ENCODE results near the gene NKAIN2.
"Not testable (repeated sequence)": the region's sequence is repeated elsewhere in the genome, so short reads cannot be mapped to it uniquely, and the experiment has no call there.

The NKAIN2 gene

DNA sequence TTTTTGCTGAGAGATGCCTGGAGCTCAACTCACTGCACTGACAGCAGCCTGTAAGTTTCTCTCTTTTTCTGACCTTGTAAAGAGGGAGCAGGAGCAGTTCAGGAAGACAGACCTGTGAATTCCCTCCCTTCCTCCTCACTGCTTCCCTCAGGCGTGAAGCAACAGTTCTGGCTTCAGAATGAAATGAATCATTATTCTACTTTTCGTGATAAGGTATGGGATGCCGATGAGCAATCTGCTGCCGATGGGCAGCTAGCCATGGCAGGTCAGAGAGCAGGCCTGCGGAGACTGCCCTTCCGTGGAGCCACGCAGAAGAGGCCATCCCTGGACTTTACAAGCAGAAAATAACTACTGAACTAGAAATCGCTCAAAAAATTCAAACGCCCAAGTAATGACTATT lies 732.1 kb downstream of the NKAIN2 start:
- no peak for DNase-seq

DNA sequence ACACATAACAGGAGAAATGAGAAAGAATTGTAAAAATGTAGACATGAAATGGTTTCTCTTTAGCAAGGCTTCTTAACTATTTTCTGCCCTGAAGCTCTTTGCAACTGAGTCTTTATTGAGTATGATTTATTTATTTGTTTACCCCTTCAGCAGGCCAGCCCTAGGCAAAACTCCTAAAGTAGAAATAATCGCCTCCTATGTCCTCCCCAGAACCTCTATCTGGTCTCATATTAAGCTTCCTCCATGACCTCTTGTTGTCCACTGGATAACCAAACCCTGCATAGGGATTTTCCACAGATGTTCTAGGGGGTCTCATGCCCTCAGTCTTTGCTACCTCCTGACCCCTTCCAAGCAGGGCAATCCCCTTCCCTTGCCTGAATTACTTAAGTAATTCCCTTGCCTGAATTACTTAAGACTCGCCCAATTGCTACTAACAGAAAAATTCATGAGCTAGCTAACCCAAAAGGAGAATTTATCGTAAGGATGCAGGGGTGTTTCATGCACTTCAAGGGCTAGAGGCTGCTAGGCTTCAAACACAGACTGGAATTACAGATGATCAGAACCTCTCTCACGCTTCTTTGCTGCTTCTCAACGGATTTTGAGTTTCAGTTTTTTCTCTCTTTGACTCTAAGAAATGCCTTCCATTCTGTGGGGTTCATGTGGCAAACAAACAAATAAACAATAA lies 732.6 kb downstream of the NKAIN2 start:
- DNase-seq: no peak

DNA sequence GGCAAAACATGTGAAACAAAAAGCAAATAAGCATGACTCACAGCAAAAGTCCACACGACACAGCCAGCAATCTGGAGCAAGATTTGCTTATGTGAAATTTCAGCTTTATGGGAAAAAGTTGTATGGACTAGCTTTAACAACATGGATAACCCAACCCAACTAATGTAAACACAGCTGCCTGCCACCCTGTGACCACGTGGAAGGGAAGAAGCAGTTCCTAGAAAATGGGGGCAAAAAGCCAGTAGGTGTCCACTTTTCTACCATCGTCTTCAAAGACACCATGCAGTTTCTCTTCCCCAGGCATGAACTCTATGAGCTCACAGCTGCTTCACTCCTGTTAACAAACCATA lies 733.2 kb downstream of the NKAIN2 start:
- no peak for DNase-seq

DNA sequence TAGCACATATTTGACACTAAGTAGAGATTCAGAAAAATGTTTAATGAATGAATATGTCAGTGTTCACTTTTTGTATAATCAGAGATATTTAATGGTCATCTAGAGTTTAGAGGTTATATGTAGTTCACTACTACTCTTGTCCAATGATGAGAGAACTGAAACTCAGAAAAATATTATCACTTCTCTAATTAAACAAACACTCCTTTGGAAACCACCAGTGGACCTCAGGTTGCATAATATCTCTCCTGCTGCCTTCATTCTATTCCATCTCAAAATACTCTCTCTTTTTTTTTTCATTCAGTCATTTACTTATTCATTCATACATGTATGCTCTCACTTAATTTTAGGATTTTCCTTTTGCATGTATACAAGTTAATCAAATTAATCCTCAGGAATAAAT lies 735.4 kb downstream of the NKAIN2 start:
- DNase-seq: no peak

DNA sequence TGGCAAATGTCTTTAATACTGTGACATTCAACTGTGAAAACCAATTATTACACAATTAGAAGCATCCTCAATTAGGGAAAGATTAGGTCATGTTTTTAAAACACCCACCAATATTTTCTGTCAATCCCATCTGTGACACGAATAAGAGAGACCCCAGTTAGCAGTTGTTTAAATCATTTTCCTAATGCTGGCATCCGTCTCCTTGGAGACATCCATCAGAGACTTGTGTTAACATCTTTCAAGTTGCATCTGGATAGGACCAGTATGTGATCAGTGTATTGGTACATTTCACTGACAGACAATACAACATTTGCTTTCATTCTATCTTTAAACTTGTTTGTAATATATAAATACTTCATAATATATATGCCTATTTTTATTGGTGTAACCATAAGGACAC lies 737.9 kb downstream of the NKAIN2 start:
- DNase-seq: no peak

DNA sequence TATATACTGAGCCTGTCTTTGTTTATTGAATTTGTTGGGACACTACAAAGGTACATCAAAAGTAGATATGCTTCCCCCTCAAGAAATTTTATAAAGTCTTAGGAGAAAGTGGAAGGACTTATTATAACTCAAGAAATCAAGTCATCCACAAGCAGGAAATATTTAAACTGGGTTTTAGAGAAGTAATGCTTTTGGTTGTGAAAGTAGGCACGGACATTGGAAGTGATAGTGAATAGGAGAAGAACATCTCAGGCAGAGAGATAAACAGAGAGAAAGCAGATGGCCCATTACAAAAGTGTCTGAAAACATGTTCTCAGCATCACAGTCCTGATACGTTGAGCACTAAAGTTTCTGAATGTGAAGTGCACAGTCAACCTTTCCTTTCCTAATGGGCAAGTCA lies 742.9 kb downstream of the NKAIN2 start:
- no peak for DNase-seq

DNA sequence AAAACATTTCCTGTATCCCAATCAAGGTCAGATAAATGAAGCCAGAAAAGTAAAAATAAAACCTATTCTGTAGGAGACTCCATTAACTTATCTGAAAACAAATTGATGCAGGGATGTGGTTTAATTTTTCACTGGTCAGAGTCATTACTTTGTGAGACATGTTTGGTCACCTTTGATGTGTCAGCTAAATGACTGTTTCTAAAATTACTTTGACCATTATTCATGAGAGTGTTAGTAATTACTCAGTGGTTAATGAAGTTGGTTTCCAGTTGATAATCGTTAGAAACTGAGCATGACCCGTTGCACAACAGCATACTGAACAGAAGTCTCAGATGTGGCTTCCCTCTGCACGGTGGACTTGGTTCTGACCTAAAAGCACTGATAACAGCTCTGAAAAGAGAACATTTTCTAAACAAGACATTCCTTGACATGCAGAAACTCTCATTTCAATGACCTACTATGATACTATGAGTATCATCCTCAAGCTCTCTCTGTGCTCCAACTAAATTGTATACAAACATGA lies 748.1 kb downstream of the NKAIN2 start:
- no peak for DNase-seq

DNA sequence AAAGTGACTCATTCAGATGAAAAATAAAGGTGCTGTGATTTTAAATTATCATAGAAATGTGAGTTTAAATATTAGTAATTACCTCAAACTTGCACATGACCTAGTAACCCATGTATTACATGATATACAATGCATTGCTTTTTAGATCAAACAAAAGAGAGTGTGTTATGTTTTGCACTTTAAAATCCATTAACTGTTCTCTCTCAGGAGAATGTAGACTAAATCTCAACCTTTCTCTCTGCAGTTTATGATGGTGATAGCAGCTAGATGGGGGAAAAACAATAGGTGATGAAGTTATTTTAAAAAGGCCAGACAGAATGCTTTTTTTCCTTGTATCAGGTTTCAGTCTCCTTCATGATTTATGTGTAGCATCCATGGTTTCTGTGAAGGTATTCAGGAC lies 754.2 kb downstream of the NKAIN2 start:
- no peak for DNase-seq

DNA sequence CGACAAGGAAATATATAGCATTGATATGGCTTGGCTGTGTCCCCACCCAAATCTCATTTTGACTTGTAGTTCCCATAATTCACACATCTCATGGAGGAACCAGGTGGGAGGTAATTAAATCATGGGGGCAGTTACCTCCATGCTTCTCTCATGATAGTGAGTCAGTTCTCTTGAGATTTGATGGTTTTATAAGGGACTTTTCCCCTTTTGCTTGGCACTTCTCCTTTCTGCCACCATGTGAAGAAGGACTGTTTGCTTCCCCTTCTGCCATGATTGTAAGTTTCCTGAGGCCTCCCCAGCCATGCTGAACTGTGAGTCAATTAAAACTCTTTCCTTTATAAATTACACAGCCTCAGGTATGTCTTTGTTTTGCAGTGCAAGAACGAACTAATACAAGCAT lies 756.4 kb downstream of the NKAIN2 start:
- DNase-seq: not testable (repeated sequence)

DNA sequence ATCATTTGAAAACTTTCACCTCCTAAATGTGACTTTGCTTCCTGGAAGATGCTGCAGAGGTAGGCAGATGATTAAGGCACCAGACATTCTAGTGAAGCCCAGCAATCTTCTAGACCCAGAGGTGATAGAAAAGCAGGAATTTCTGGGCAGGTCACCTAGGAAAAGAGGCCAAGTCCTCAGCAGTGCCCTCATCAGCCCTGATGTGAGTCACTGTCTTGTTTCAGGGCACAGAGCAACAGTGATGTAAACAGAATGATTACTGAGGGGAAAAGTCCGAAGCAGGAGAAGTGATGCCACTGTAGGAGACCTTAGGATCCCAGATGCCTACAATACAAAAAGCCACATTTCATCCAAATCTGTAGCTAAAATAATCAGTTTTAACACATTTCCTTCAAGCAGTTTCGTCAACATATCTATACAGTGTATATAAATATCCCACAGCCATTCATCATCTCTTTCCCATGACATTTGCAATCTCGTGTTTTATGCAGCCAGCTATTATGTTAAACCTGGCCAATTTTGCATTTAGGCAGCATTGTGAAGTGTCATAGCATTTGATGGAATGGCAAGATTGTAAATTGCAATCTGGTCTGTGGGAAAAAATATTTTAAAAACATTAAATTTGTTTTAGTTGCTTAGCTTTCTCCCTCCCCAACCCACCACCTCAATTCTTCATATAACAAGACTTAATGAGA lies 757.4 kb downstream of the NKAIN2 start:
- no peak for DNase-seq

DNA sequence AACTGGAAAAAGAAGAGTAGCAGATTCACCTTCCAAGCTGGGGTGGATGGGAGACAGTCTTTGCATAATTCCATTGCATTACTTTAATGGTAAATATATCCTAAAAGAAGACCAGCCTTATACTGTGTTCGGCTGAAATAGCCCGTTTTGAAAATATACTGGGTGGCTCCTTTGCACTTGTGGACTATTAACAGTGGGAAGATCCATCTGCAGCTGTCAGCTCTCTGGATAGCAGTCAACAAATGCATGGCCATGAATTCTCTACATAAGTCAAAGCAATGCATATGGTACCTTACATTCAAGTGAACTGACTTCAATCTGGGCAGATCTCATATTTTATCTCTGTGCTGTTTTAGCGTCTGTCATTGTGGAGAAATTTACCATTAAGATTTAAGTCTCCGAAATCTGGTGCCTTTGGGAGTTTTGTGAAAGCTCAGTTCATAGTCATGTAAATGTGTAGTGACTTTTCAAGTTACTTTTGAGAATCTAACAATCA lies 758.0 kb downstream of the NKAIN2 start:
- DNase-seq: no peak

DNA sequence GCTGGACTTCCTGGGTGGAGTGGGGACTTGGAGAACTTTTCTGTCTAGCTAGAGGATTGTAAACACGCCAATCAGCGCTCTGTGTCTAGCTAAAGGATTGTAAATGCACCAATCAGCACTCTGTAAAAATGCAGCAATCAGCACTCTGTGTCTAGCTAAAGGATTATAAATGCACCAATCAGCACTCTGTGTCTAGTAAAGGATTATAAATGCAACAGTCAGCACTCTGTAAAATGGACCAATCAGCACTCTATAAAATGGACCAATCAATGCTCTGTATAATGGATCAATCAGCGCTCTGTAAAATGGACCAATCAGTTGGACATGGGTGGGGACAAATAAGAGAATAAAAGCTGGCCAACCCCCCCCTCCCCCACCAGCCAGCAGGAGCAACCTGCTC lies 760.5 kb downstream of the NKAIN2 start:
- DNase-seq: not testable (repeated sequence)

DNA sequence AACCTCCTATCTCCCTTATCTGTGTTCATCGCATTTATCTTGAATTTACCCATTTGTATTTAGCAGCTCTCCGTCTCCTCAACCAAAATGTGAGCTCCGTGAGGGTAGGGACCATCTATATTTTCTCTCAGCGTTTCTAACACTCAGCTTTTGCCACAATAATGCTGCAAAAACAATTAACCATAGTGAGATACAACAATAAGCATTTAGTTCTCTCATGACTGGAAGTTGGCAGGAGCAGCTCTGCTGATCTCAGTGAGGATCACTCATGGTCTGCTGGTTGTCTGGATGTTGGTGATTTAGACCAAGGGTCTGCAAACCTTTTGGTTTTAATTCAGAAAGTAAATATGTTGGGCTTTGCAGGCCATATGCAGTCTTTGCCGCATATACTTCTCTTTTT lies 763.7 kb downstream of the NKAIN2 start:
- DNase-seq: no peak

DNA sequence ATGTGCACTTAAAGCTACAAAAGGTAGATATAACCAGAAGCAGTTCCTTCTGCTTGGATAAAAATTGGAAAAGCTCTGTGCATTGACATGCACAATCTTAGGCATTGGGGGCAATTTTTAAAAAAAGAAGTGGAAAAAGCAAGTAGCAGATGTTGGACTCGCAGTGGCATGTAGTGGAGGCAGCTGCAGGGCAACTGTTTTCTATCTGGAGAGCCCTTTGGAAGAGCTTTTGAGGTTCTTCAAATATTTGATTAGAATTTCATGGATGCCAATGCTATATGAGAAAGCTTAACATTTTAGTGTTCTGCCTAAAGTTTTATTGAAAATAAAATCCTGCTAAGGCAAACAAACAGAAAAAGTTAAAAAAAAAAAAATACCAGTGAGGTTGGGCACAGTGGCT lies 770.3 kb downstream of the NKAIN2 start:
- DNase-seq: no peak

DNA sequence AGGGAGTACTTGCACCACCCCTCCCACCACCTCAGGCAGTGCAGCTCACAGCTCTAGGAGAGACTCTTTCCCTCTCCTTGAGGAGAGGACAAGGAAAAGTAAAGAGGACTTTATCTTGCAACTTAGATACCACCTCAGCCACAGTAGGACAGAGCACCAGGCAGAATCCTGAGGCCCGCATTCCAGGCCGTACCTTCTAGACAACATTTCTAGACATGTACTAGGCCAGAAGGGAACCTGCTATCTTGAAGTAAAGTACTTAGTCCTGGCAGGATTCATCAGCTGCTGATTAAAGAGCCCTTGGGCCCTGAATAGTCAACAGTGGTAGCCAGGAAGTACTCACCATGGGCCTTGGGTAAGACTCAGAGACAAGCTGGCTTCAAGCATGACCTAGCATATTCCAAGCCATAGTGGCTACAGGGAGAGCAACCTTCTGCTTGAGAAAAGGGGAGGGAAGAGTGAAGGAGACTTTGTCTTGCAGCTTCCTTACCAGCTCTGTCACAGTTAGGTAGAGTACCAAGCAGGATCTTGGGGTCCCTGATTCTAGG lies 774.1 kb downstream of the NKAIN2 start:
- no peak for DNase-seq

DNA sequence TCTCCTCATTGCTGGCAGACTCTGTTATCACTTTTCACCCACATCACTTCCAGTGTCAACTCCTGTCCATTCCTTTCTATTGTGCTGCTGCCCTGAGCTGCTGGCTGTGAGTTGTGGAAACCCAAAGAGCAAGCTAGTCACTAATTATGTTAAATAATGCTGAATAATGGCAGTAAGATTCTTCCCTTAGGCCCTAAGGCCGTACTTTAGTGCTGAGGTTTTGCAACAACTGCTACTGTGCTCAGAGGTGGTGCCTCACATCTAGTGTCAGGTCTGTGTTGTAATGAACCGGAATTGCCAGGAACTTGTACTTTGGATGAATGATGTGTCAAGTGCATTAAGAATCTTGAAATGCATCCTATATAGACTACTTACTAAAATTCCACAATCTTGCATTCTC lies 786.3 kb downstream of the NKAIN2 start:
- no peak for DNase-seq

DNA sequence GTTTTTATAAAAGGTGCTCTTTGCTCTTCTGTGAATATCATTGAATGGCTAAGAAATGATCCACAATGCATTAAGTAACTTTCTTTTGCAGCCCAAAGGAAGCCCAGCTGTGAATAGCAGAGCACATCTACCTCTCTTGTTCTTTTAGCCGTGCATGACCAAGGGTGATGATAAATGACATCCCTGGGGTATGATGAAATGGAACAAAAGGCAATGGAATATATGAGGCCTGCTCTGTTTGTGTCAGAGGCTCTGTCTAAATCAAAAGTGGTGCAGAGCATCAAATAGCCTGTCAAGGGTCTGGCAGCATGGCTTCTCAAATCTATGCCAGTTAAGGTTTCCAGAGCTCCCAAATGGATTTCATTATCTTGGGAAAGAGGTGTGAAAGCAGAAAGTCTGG lies 796.0 kb downstream of the NKAIN2 start:
- no peak for DNase-seq

DNA sequence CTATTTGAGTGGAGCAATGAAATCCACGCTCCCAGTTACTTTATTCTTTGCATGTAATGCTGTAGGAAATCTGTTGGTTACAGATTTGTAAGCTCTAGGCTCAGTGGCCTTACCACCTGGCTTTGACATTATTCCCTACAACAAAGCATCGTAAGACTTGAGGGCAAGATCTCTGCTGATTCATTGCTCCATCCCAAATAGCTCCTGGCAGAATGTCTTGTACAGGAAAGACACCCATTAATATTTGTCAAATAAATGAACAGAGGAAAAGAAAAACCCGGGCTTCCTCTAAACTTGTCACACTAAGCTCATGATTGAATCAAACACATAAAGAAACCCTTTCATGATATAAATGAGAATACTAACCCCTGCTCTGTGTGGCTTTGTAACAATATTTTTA lies 801.1 kb downstream of the NKAIN2 start:
- DNase-seq: no peak

DNA sequence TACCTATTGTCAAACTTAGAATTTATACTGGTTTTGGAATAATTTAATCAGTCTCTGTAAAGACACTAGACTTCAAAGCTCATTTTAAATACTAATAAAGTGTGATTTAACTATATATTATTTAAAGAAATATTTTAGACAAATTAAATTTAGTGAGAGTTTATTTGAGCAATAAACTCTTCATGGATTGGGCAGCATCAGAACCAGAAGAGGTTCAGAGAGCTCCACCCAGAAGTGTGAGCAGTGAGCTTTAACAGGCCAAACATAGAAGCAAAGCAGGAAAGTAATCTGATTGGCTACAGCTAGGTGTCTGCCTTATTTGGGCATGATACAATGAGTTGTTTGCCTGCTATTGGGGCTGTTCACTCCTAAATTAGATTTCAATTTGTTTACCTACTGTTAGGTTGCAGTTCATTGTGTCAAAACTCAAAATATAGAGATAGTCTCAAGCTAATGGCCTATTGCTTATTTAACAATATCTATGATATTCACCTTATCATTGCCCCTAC lies 803.5 kb downstream of the NKAIN2 start:
- DNase-seq: no peak

DNA sequence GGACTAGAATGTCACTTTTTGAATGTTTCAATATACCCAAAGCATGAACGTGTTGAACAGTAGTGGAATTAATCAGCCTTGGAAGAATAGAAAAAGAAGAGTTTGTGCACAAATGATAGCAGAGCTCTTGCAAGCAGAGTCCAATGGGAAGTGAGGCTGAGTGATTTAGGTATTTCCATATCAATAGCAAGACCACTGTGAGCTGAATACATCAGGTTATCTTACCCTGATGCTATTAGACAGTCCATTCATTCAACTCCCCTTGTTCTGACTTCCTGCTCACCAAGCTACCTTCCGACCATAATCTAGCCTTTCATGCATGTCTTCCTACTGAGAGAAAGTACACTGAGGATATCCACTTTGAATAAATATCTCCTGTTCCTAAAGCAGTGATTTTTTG lies 809.4 kb downstream of the NKAIN2 start:
- DNase-seq: no peak

DNA sequence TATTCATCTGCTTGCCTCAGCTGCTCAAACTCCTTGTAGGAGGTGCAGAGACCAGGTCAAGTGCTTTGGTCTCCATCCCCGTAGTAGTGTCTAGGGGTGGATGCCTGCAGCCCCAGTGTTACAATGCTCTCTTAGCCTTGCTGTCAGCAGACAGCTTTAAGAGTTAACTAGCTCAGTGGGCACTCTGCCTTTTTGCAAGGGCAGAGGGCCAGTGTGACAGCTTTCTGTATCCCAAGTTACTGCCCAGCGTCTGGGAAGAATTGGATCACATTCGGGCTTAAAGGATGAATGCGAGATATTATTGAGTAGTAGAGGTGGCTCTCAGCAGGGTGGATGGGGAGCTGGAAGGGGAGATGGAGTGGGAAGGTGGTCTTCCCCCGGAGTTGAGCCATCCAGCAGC lies 818.7 kb downstream of the NKAIN2 start:
- no peak for DNase-seq

DNA sequence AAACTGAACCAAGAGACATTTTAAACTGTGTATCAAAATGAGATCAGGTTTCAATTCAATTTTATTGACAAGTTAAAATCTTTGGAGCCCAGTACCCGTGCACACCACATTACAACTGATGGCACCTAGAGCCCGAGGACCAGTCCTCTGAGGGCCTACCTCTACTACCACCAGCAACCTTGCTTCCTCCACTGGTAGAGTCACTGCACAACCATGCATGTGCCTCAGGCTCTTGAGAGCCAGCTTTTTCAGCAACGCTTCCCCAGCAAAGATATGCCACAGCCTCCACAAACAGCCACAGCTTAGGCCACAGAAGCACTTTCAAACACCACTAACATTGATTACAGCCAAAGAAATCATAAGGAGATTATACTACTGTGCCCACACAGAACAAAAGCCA lies 830.0 kb downstream of the NKAIN2 start:
- DNase-seq: no peak

DNA sequence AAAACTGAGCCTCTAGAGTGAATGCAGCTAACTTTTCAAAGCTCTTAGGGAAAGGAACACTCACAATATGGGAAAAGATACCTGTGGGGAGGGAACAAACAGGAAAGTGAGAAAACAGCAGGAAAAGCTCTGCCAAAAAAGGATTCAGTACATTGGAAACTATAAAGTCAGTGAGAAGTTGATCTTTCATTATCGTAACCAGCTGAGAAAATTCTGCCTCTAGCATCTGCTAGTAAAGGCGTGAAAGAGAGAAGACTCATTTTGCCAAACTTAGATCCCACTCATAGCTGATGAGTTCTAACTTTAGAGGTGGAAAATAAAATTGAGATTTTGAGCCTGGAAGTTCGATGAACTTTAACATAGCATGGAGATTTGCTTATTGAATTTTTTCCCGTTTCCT lies 836.8 kb downstream of the NKAIN2 start:
- DNase-seq: no peak

DNA sequence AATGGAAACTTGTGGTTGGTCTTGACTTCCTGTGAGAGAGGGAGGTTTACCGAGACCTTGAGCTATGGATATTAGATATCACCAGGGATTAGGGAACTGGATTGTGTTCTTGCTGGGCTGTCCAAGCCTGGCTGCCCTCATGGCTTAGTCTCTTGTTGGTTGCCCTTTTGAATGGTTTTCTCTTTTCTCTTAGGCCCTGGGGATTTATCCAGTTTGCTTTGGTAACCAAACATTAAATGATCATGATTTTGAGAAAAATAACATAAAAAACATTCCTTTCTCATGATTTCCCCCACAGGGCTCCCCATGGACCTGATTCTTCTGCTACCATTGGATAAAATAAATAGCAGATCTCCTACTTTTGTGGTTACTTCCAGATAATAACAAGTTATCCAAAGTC lies 852.2 kb downstream of the NKAIN2 start:
- no peak for DNase-seq

All from CD4-positive, alpha-beta T cell treated with Interleukin-6 for 4 hours (primary cell).